Esophagus squamous epithelium (tissue), 4 donors: Measurements from ENCODE around the gene NLK.

Source experiments
- POLR2A ChIP-seq, 4 donors: fragments of 450-650 bp; IDR thresholded peaks; one replicate each; pipeline ENCODE4 v1.6.1; 2017; ENCODE audit warnings: antibody characterized with exemption in 4 of 4, mild to moderate bottlenecking in 4 of 4, moderate library complexity in 3 of 4
- TF ChIP-seq, protein P1 (sequence below), 6 experiments: fragments of 450-650 bp in 4 of 6; fragments of 200-600 bp in 2 of 6; sonication (generic) in 2 of 6; IDR thresholded peaks; one replicate each; pipeline ENCODE4 v1.5.1; 2016 to 2019; ENCODE audit warnings: antibody characterized with exemption in 6 of 6, mild to moderate bottlenecking in 4 of 6, moderate library complexity in 4 of 6

GRCh38 chr17:28105501-28105900 lies 63.0 kb downstream of the NLK start:
- no peak for TF ChIP-seq POLR2A (IDR thresholded peaks at IDR 0.05)
- TF ChIP-seq, protein P1, sequence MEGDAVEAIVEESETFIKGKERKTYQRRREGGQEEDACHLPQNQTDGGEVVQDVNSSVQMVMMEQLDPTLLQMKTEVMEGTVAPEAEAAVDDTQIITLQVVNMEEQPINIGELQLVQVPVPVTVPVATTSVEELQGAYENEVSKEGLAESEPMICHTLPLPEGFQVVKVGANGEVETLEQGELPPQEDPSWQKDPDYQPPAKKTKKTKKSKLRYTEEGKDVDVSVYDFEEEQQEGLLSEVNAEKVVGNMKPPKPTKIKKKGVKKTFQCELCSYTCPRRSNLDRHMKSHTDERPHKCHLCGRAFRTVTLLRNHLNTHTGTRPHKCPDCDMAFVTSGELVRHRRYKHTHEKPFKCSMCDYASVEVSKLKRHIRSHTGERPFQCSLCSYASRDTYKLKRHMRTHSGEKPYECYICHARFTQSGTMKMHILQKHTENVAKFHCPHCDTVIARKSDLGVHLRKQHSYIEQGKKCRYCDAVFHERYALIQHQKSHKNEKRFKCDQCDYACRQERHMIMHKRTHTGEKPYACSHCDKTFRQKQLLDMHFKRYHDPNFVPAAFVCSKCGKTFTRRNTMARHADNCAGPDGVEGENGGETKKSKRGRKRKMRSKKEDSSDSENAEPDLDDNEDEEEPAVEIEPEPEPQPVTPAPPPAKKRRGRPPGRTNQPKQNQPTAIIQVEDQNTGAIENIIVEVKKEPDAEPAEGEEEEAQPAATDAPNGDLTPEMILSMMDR (IDR thresholded peaks at IDR 0.05), result no peak
